Calu3 (cell line): Measurements from ENCODE around the gene EVA1B. TPM values are rescaled to one million over a fixed set of nuclear protein-coding genes. Genes with fewer than 3 reads are reported as not detected.

Experiments
- BruUV-seq: library from RNA; stranded (reverse); fragments of 400-500 nt; replicated peaks from 2 replicates; lab custom pipeline; 2021; lab: Mats Ljungman, UMichigan
- CTCF ChIA-PET: fragments of 300-600 bp; sonication (Branson Sonifier 250); formaldehyde crosslinking; loops from one replicate; lab custom pipeline; 2022; ENCODE audit warnings: antibody characterized with exemption; lab: Charles Lee
- DNase-seq: peaks from one replicate; pipeline ENCODE4 v3.0.0; 2022
- H3K27ac Mint-ChIP-seq: one replicate; pipeline ENCODE4 v1.8.0; 2022; ENCODE audit warnings: mixed read lengths; ENCODE audit not compliant: unreplicated experiment
- H3K27me3 Mint-ChIP-seq: one replicate; pipeline ENCODE4 v1.8.0; 2022; ENCODE audit warnings: mixed read lengths; ENCODE audit not compliant: unreplicated experiment
- H3K36me3 Mint-ChIP-seq: one replicate; pipeline ENCODE4 v1.8.0; 2022; ENCODE audit warnings: mild to moderate bottlenecking, moderate library complexity, mixed read lengths; ENCODE audit not compliant: insufficient read depth, unreplicated experiment
- H3K4me1 Mint-ChIP-seq: one replicate; pipeline ENCODE4 v1.8.0; 2022; ENCODE audit warnings: mild to moderate bottlenecking, low read depth, mixed read lengths; ENCODE audit not compliant: unreplicated experiment
- H3K4me3 Mint-ChIP-seq: one replicate; pipeline ENCODE4 v1.8.0; 2022; ENCODE audit warnings: mild to moderate bottlenecking, low read depth, moderate library complexity, mixed read lengths; ENCODE audit not compliant: unreplicated experiment
- H3K9me3 Mint-ChIP-seq: one replicate; pipeline ENCODE4 v1.8.0; 2022; ENCODE audit warnings: low read depth, mixed read lengths; ENCODE audit not compliant: unreplicated experiment
- CTCF ChIP-seq: fragments of 200-600 bp; IDR thresholded peaks from one replicate; pipeline ENCODE4 v1.8.0; 2022; ENCODE audit warnings: antibody characterized with exemption; ENCODE audit not compliant: unreplicated experiment
- intact Hi-C: fragments of 100-400 bp; cut with micrococcal nuclease; formaldehyde crosslinking; loops from one replicate; pipeline ENCODE4 v1.10.0; 2022; ENCODE audit not compliant: unreplicated experiment
- total RNA-seq: library from RNA; stranded (reverse); gene quantifications from 2 replicates; pipeline ENCODE4 v1.2.3, GENCODE V29; 2022

The EVA1B gene
- total RNA-seq, 1 experiment from 2014 or later, result 11.2 TPM

- Mint-ChIP-seq H3K9me3 (no peaks in the 10 kb centered on the region), H3K36me3 (peaks cover 65% of the 10 kb centered on the region), H3K4me3 (no peak overlapping the region), H3K4me1 (peaks cover 12% of the 10 kb centered on the region), H3K27me3 (no peaks in the 10 kb centered on the region), H3K27ac (no peak overlapping the region)
- intact Hi-C loops, result no loop called here
- no peak for DNase-seq
- no peak for TF ChIP-seq CTCF
- CTCF ChIA-PET, result no interaction called here
- BruUV-seq, result no TSS peak
Measured at GRCh38 chr1:36345353-36345752, 21.9 kb upstream of the EVA1B start.

GRCh38 chr1:36344395-36344680, 20.9 kb upstream of the EVA1B start:
- Mint-ChIP-seq H3K27me3 (no peaks in the 10 kb centered on the region), H3K27ac (peak overlapping the region; percentile 12), H3K36me3 (peaks cover 67% of the 10 kb centered on the region), H3K4me3 (no peak overlapping the region), H3K4me1 (peaks cover 9% of the 10 kb centered on the region), H3K9me3 (no peaks in the 10 kb centered on the region)
- DNase-seq, result no peak
- no peak for TF ChIP-seq CTCF
- CTCF ChIA-PET, result interaction anchor here (0.7 kb wide), 1 partner anchor 15 kb away, joined by 5 read pairs; no protein-coding TSS in a partner anchor
- intact Hi-C loops, result no loop called here
- BruUV-seq, result no TSS peak

GRCh38 chr1:36343651-36344394, 20.4 kb upstream of the EVA1B start:
- Mint-ChIP-seq H3K36me3 (peaks cover 72% of the 10 kb centered on the region), H3K9me3 (no peaks in the 10 kb centered on the region), H3K27me3 (no peaks in the 10 kb centered on the region), H3K27ac (peak overlapping the region; percentile 70), H3K4me1 (peaks cover 9% of the 10 kb centered on the region), H3K4me3 (no peak overlapping the region)
- intact Hi-C loops, result loop anchor here (2.0 kb wide), 1 partner anchor 25 kb away; no protein-coding TSS in a partner anchor
- DNase-seq, result no peak
- no TSS peak for BruUV-seq
- no peak for TF ChIP-seq CTCF
- CTCF ChIA-PET, result interaction anchor here (0.7 to 2.0 kb wide), 11 partner anchors 15 to 80 kb away, joined by 4 to 29 read pairs (median 5); partner anchors contain the start of gene LSM10

GRCh38 chr1:36342426-36343185, 19.2 kb upstream of the EVA1B start:
- CTCF ChIA-PET, result interaction anchor here (0.6 to 2.7 kb wide), 20 partner anchors 9 to 568 kb away, joined by 3 to 29 read pairs (median 5); partner anchors contain the start of genes EVA1B, LSM10 and TRAPPC3
- intact Hi-C loops, result loop anchor here (1.0 to 2.0 kb wide), 2 partner anchors 26 to 78 kb away; no protein-coding TSS in a partner anchor
- peak; percentile 89 for TF ChIP-seq CTCF
- H3K27me3 Mint-ChIP-seq, result no peaks in the 10 kb centered on the region
- DNase-seq, result peak; percentile 87
- peaks cover 69% of the 10 kb centered on the region for H3K36me3 Mint-ChIP-seq
- no TSS peak for BruUV-seq
- no peak overlapping the region for H3K4me3 Mint-ChIP-seq
- peak overlapping the region; percentile 70 for H3K27ac Mint-ChIP-seq
- no peaks in the 10 kb centered on the region for H3K9me3 Mint-ChIP-seq
- H3K4me1 Mint-ChIP-seq, result peaks cover 9% of the 10 kb centered on the region
